Renal pelvis (tissue), 4 donors: Measurements from ENCODE around the gene HPSE2. TPM values are rescaled to one million over a fixed set of nuclear protein-coding genes. Genes with fewer than 3 reads are reported as not detected.

ENCODE experiments used
- DNase-seq: peaks from one replicate; pipeline ENCODE4 v3.0.0-alpha.2; 2013
- polyA plus RNA-seq, 3 donors: library from polyadenylated mRNA; unstranded; fragments of 120-200 nt; gene quantifications; one replicate each; pipeline ENCODE4 v1.2.1, GENCODE V29; 2013; ENCODE audit not compliant: insufficient read length in 3 of 3

Gene HPSE2
- polyA plus RNA-seq, 3 donors = 0.44 to 0.71 (median 0.46) TPM

DNA sequence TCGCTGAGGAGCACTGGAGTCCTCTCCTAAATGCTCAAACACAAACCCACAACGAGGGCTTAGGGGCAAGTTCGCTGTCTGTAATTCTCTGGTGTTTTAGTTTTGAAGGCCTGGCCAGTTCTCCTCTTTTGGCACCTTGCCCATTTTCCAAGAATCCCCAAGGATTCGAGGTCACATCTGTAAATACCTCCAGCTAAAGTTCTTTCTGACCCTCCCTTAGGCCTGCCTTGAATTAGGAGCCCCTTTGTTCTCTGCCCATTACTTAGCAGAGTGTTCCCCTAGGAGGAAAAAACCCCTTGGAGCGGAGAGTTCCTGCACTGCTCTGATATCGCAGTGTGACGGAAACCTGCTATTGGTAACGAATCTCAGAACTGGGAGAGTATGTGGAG is 819.9 kb downstream of the HPSE2 start:
- DNase-seq = no peak

DNA sequence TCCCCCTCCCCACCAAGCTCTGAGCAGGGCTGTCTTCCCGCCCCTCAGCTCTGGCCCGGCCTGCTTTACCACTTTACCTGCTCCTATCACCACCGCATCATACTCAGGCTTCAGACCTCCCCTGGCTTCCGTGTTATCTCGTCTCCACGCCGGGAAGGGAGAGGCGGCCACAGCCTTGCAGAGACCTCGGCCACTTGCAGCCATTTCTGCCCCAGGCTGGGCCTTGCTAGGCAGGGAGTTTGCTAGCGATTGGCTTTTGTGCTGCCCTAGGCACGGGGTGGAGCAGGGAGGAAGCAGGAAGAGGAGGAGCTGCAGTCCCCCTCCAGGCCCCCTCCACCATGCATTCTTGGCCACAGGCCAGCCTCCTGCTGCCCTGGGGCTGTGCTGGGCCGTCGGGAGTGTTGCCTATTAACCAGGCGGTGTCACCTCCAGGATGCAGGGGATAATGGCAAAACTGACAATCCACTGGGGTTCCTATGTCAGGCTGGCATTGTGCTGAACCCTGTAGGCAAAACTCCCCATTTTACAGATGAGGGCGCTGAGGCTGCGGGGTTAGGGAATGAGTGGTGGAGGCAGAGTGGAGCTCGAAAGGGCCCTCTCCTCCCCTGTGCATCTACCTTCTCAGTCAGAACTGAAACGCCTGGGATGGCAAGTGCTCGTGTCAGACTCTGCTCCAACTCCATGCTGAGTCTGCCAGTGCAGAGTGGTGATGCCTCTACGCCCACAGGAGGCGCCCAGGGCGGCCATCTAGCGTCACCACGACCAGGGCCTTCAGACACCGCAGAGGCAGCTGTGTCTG is 820.5 kb downstream of the HPSE2 start, which contains the start of gene PYROXD2:
TSS of gene PYROXD2 (minus strand) at position 251 of the 799 bp plus-strand sequence. CDS start at position 204, 47 bp downstream.
- DNase-seq = peak; percentile 91

DNA sequence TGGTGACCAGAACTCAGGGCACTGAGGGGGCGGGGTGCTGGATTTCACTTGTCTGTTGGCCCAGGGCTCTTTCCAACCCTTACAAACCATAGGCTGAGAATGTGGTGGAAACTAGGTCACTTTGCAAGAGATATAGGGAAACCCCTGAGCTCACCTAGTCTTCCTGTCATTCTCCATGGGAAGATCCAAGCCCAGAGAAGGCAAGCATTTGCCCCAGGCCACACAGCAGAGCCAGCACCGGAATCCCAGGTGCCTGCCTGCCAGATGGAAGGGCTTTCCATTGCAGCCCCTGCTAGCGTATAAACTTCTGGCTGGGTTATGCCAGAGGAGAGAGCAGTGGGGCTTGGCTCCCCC is 821.1 kb downstream of the HPSE2 start:
- no peak for DNase-seq

DNA sequence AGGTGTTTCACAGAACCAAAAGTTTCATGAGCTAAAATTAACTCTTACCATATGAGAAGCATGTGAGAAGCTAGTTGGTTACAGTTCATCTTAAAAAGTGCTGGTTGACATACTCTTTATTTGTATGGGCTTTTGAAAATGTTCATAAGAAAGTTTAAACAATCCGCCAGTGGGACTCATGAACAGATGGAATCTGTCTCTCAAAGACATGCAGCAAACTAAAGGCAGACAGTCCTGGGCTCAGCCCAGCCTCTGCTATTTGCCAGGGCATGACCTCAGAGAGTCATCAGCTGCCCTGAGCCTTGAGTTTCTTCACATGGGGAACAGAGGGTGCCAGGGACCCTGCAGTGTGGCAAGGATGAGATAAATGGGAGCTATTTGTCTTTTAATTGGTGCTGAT is 823.9 kb downstream of the HPSE2 start:
- DNase-seq = no peak

DNA sequence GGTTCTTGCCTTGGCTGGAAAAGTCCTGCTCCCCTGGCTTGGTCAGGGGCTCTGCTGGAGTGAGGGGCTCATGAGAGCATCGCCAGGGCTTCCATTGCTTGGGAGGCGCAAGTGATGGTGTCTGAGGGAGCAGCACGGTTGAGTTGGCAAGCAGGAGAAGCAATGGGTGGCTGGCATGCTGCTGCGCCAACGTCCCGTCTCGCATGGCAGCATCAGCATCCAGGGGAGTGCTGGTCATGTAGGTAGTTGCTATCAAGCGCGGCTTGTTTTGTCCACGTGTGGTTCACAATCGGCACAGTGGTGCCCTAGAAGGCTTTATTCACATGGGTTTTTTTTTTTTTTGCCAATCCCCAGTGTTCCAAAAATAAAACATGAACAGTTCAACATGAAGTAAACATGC is 824.5 kb downstream of the HPSE2 start:
- no peak for DNase-seq

DNA sequence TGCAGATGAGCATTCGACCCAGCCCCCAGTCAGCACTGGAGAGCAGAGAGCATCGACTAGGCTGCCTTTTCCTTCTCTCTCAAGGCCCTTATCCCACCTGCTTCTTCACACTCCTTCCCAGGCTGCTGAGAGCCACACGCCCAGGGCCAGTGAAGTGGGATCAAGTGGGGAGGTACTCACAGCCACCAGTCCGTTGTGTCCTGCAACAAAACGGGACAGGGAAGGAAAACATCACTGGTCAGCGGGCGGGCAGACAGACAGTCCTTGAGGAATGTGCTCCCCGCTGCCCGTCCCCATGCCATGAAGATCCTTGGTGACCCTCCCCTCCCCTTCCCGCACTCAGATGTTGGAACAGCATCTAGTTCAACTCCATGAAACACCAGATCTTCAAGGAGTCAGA is 824.9 kb downstream of the HPSE2 start:
- no peak for DNase-seq

DNA sequence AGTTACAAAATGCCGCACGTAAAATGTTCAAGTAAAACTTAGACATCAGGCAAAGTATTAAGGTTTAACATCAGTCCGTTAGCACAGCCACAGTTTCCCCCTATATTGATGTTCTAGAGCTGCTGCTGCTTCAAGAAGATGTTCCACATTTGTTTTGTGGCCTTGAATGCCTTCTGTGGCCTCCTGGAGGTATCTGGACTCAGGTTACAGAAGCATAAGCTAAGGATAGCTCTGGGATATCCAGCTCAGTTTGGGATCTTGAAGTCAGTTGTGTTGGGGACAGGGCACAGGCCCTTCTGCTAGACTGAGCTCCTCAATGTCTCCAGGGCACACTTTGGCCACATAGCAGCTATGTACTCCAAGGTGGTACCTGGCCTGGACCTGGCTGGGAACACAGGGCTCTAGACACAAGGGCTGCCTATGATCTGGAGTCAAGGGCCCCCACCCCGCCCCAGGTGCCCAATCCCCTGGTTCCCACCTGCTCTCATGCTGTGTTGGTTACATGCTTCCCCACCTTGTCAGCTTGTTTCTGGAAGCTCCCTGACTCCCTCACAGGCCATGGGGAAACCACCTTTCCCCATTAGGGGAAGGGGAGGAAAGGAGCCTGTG is 825.4 kb downstream of the HPSE2 start:
- no peak for DNase-seq

DNA sequence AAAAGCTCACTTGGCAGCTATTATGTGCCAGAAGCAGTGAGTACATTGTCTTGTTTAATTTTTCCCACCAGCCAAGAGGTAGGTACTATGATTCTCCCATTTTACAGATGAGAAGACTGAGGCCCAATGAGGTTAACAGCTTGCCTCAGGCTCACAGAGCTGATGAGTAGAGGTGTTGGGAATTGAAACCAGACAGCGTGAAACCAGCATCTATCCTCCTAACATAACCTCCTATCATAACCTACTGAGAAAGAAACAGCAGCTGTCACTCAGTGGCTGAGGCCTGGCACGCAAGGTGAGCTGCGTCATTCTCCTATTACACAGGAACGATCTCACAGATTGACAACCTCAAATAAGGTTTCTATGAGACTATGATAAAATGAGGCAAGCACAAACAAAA is 826.9 kb downstream of the HPSE2 start:
- no peak for DNase-seq

DNA sequence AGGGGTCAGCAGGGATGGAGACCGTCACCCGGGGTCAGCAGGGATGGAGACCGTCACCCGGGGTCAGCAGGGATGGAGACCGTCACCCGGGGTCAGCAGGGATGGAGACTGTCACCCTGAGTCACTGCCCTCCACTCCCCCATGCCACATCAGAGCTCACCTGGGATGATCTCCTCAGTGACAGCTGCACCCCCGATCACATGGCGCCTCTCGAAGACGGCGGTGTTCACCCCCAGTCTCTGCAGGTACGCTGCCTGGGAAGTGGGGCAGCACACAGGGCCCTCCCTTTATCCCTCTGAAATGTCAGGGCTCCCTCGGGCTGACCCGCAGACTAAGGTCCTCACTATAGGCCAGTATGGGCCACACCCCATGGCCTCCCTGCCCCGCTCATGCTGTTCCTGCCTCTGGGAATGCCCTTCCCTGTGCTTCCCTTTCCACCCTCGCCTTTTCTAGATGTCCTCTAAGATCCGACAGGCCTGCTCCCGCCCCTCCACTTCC is 827.9 kb downstream of the HPSE2 start:
- DNase-seq = no peak

Other genes with a start within 250 kb of the HPSE2 start
- gene CNNM1, start 93.5 kb upstream of the HPSE2 start, polyA plus RNA-seq = 1 to 10 TPM; 1.5 to 2.1 (median 1.9) TPM
- gene GOT1, start 194.8 kb upstream of the HPSE2 start, polyA plus RNA-seq = 10 to 100 TPM; 80.3 to 93.4 (median 86.6) TPM